Measurements from ENCODE around the gene NAALADL2. TPM values are rescaled to one million over a fixed set of nuclear protein-coding genes. Genes with fewer than 3 reads are reported as not detected.
A peak's percentile ranks its signal among the peaks of the same experiment; 100 is the strongest.
"Not testable (repeated sequence)": the region's sequence is repeated elsewhere in the genome, so short reads cannot be mapped to it uniquely, and the experiment has no call there.

NAALADL2 gene
- total RNA-seq, 4 donors from 2014 or later = 7.0 to 34.7 (median 18.4) TPM

DNA sequence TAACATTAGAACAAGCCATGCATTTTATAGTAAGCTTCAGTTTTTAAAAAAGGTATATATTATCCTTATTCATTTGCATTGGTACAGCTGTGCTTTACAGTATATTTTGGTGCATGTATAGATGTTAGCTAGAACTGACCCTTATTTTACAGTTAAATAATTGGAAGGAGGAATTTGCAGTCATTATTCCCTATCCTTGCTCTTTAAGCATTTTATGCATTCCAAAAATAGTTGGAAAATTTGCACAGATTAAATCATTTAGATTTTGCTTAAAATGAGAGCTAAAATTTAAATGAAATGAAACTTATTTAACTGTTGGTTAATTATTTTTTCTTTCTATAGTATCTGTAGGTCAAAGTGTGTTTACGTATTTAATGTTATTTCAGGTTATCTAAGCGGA is 667.1 kb downstream of the NAALADL2 start:
- Histone ChIP-seq H3K27me3 (no peaks in the 10 kb centered on the region), H3K9me3 (no peaks in the 10 kb centered on the region), H3K4me1 (no peaks in the 10 kb centered on the region), H3K36me3 (no peaks in the 10 kb centered on the region), H3K27ac (no peak overlapping the region), H3K4me3 (peak overlapping the region in 3 of 4 donors; percentile 20 to 41 (median 30))
- no peak for DNase-seq
- no peak for TF ChIP-seq POLR2A (IDR thresholded peaks at IDR 0.05)
- TF ChIP-seq, protein P1, sequence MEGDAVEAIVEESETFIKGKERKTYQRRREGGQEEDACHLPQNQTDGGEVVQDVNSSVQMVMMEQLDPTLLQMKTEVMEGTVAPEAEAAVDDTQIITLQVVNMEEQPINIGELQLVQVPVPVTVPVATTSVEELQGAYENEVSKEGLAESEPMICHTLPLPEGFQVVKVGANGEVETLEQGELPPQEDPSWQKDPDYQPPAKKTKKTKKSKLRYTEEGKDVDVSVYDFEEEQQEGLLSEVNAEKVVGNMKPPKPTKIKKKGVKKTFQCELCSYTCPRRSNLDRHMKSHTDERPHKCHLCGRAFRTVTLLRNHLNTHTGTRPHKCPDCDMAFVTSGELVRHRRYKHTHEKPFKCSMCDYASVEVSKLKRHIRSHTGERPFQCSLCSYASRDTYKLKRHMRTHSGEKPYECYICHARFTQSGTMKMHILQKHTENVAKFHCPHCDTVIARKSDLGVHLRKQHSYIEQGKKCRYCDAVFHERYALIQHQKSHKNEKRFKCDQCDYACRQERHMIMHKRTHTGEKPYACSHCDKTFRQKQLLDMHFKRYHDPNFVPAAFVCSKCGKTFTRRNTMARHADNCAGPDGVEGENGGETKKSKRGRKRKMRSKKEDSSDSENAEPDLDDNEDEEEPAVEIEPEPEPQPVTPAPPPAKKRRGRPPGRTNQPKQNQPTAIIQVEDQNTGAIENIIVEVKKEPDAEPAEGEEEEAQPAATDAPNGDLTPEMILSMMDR (IDR thresholded peaks at IDR 0.05) = no peak

GRCh38 chr3:175526609-175527280 is 667.6 kb downstream of the NAALADL2 start:
- no peak for DNase-seq
- no peak overlapping the region for H3K27ac ChIP-seq
- TF ChIP-seq POLR2A (IDR thresholded peaks at IDR 0.05) = no peak
- TF ChIP-seq, protein P1 (IDR thresholded peaks at IDR 0.05) = no peak

DNA sequence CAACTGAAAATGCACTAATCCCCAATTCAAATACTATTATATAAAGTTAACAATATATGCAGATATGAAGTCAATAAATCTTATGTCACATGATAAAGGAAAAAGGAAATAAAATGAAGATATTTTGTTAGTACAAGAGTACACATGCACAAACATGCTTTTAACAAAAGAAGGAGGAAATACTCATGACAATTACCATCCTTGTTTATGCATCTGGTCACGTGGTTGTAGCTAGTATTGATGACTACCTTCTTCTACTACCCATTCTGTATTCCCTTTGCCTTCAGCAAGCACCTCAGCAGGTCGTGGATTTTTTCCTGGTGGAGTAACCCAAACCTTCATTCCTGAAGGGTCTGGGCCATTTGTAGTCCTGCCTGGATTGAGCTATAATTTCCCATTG is 669.6 kb downstream of the NAALADL2 start:
- H3K36me3 ChIP-seq, H3K9me3 ChIP-seq, H3K4me1 ChIP-seq, DNase-seq, H3K27ac ChIP-seq, H3K27me3 ChIP-seq, H3K4me3 ChIP-seq: not testable (repeated sequence)

More at GRCh38 chr3:175526609-175527280, 667.6 kb downstream of the NAALADL2 start:
- H3K9me3 ChIP-seq = no peaks in the 10 kb centered on the region
- H3K36me3 ChIP-seq = no peaks in the 10 kb centered on the region
- H3K4me3 ChIP-seq = peak overlapping the region in 3 of 4 donors; percentile 20 to 41 (median 30)
- no peaks in the 10 kb centered on the region for H3K4me1 ChIP-seq
- H3K27me3 ChIP-seq = no peaks in the 10 kb centered on the region

DNA sequence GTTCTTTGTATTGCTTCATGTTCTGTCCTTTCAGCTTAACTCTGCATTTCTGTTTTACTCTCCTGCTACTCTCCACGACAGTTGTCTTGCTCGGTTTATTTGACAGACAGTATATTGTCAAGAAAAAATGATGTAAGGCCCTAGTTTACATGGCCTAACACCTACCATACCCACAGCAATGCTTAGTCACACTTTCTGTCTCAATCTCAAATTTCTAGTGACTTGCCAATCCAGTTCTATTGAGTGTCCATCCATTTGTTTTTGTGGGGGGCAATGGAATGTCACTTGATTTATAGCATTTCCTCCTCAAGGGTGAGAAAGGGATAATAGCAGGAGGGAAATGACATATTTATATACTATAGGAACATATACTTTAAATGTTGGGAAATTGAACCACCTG is 676.2 kb downstream of the NAALADL2 start:
- Histone ChIP-seq H3K9me3 (no peaks in the 10 kb centered on the region), H3K27ac (no peak overlapping the region), H3K4me3 (no peak overlapping the region), H3K4me1 (no peaks in the 10 kb centered on the region), H3K27me3 (no peaks in the 10 kb centered on the region), H3K36me3 (no peaks in the 10 kb centered on the region)
- no peak for DNase-seq
- TF ChIP-seq, protein P1 (IDR thresholded peaks at IDR 0.05) = no peak
- TF ChIP-seq POLR2A (IDR thresholded peaks at IDR 0.05) = no peak

DNA sequence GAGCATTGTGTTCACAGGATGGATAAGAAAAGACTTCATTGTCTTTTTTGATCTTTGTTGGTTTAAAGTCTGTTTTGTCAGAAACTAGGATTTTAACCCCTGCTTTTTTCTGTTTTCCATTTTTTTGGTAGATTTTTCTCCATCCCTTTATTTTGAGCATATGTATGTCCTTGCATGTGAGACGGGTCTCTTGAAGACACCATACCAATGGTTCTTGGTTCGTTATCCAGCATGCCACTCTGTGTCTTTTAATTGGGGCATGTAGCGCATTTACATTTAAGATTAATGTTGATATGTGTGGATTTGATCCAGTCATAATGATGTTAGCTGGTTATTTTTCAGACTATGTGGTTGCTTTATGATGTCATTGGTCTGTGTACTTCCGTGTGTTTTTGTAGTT is 687.0 kb downstream of the NAALADL2 start:
- no peaks in the 10 kb centered on the region for H3K36me3 ChIP-seq
- no peak for DNase-seq
- H3K27me3 ChIP-seq = no peaks in the 10 kb centered on the region
- no peak overlapping the region for H3K27ac ChIP-seq
- TF ChIP-seq POLR2A (IDR thresholded peaks at IDR 0.05) = no peak
- TF ChIP-seq, protein P1 (IDR thresholded peaks at IDR 0.05) = no peak
- H3K4me3 ChIP-seq = no peak overlapping the region
- H3K9me3 ChIP-seq = no peaks in the 10 kb centered on the region
- no peaks in the 10 kb centered on the region for H3K4me1 ChIP-seq

- no peaks in the 10 kb centered on the region for H3K27me3 ChIP-seq
- no peaks in the 10 kb centered on the region for H3K9me3 ChIP-seq
- H3K4me3 ChIP-seq = no peak overlapping the region
- no peaks in the 10 kb centered on the region for H3K4me1 ChIP-seq
- TF ChIP-seq POLR2A (IDR thresholded peaks at IDR 0.05) = no peak
- TF ChIP-seq, protein P1 (IDR thresholded peaks at IDR 0.05) = no peak
- no peak overlapping the region for H3K27ac ChIP-seq
- no peak for DNase-seq
- H3K36me3 ChIP-seq = no peaks in the 10 kb centered on the region
These were observed 693.8 kb downstream of the NAALADL2 start for GRCh38 chr3:175552929-175553328.
